T follicular helper cell (primary cell): ENCODE results near the gene ATRN.
"Not testable (repeated sequence)": the region's sequence is repeated elsewhere in the genome, so short reads cannot be mapped to it uniquely, and the experiment has no call there.

Experiments
- DNase-seq: peaks from one replicate; pipeline ENCODE4 v3.0.0-alpha.2; 2020; ENCODE audit warnings: low read depth
- total RNA-seq, 2 experiments: gene quantifications; one replicate each; lab custom pipeline; 2026; lab: John Stamatoyannopoulos, UW

Gene ATRN
- 37.7 to 38.3 reads per million in 2 experiments for total RNA-seq

DNA sequence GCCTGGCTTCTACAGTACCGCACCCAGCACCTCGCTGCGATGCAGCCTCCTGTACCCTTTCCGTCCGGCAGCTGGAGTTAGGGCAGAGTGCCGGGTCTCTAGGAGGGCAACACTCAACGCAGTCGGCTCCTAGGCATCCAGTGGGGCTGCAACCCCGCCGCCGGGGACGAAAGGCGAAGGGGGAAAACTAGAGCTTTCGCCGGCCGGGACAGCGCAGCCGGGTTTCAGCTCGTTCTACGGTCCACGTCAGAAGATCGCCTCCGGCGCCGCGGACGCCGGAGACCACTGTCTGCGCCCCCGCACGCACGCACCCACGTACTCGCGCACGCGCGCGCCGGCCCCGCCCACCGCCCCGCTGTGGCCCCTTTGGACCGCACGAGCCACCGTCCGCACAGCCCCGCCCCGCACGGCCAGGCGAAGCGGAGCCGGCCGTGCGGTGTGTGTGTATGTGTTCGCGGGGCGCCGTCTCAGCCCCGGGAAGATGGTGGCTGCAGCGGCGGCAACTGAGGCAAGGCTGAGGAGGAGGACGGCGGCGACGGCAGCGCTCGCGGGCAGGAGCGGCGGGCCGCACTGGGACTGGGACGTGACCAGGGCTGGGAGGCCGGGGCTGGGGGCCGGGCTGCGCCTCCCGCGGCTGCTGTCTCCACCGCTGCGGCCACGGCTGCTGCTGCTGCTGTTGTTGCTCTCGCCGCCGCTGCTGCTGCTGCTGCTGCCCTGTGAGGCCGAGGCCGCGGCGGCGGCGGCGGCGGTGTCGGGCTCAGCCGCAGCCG is at the start of gene ATRN:
Gene ATRN (plus strand): TSS at position 392 of the 770 bp plus-strand sequence. CDS start 90 bp downstream, at position 482.
- DNase-seq: peak; percentile 69

DNA sequence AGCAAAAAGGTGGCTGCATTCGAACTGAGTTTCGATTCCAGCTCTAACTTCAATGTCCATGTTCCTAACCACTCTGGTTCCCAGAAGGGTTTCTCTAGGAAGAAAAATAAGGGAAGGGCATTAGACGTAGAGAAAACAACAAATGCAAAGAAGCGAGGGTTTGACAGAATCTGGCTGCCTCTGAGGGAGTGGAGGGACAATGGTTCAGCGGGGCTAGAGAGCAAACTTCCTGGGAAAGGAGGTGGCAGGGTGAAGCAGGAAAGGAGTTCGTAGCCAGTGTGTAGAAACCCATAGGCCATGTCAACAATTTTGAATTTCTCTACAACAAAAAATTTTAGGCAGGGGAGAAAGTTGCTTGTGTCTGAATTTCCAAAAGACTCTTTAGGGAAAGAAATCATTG is 48.8 kb upstream of the ATRN start:
- no peak for DNase-seq

DNA sequence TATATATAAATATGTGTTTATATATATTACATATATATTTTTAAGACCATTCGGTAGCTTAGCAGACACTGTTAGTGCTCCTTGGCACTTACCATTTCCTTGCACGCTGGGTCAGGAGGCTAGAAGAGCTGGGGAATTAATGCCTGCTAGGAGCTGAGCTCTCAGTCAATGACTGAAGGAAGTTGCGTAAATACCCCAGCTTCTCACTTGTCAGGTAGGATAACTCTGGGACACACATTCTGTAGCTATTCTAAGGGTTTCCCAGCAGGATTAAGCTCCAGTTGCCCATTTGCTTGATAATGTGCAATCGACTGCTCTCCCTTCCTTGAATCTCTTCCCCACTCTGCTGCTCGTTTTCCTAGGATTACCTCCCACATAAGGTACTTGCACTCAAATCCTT is 47.7 kb upstream of the ATRN start:
- DNase-seq: no peak

DNA sequence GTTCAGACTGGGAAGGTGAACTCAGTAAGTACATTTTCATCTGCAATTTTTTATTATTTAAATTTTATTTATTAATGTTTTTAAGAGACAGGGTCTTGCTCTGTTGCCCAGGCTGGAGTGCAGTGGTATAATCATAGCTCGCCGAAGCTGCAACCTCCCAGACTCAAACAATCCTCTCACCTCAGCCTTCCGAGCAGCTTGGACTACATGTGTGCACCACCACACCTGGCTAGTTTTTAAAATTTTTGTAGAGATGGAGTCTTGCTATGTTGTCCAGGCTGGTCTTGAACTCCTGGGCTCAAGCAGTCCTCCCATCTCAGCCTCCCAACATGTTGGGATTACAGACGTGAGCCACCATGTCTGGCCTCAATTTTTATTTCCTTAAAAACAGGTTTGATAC is 44.1 kb upstream of the ATRN start:
- DNase-seq: not testable (repeated sequence)

DNA sequence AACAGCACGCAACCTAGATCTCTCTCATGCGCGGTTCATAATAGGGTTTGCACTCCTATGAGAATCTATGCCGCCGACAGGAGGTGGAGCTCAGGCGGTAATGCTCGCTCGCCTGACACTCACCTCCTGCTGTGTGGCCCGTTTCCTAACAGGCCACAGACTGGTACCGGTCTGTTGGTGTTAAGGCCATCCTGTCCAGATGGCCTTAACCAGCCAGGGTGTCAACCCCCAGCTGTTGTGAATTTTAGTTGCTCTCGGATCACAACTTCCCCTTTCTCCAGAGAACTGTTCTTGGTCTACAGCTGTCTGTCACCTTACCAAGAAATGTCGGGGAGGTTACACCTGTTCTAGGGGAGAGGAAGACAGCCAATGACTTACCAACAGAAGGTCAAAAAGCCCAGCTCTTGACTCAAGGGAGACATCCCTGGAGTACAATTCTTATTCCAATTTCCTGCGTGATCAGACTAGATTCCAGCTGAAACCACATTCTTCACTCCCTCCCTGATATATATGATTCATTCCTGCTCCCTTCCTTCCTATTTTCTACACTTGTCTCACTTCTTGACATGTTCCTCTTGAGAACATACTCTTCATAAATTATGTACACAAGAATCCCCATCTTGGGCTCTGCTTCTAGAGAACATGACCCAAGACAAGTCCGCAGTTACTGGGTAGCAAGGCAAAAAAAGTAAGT is 40.3 kb upstream of the ATRN start:
- DNase-seq: no peak

DNA sequence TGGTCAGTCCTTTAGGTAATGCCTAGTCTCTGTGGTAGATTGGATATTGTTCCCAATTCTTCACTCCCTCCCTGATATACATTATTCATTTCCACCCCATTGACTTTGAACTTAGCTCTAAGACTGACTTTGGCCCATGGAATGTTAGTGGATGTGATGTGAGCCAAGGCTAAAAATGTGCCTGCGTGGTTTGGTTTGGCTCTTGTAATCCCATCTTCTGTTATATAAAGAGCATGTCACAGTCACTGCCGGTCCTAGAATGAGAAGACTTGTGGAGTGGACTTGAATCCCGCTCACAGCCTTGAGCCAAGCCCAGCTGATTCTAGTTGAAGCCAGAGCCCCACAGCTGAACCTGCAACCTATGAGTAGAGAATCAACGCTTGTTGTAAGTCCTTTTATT is 39.7 kb upstream of the ATRN start:
- no peak for DNase-seq

DNA sequence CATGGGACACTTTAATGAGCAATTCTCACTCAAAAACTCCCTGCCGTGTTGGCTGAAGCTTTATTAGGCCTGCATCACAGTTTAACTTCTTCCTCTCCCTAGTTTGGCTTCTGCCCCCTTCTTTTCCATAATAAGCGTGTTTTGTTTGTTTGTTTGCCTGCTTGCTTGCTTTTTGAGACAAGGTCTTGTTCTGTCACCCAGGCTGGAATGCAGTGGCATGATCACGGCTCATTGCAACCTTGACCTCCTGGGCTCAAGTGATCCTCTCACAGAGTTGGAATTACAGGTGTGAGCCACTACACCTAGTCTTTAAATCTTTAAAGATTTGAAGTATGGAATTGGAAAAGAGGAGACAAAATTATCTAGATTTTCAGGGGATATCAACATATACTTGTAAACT is 38.0 kb upstream of the ATRN start:
- DNase-seq: no peak

DNA sequence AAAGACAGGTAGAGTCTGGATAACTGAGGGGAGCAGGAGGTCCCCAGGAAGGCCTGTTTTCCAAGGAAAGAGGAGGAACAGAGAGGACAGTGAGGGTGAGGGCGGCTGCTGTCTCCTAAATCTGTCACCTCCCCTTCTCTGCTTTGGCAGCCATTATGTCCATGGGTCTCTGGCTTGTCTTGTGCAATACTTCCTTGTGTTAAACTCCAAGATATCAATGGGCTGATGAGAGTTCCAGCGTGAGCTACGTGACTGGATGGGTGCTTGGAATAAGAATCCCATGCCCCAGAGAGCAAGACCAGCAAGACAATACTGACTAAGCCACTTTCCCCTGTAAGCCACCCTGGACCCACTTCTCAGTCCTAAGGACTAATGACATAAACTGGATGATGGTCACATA is 37.1 kb upstream of the ATRN start:
- DNase-seq: no peak

DNA sequence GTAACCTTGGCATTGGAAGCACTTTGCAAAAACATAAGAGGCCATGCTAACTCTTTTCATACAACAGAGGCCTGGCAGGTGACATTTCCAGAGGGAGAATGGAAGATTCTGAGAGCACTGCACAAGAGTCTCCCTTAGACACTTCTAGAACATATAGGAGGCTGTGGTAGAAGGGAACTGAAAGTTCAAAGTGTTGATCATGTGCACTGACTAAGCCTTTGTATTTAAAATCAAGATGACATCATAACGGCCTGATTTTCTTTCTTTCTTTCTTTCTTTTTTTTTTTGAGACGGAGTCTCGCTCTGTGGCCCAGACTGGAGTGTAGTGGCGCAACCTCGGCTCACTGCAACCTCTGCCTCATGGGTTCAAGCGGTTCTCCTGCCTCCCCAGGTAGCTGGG is 36.6 kb upstream of the ATRN start:
- DNase-seq: no peak

DNA sequence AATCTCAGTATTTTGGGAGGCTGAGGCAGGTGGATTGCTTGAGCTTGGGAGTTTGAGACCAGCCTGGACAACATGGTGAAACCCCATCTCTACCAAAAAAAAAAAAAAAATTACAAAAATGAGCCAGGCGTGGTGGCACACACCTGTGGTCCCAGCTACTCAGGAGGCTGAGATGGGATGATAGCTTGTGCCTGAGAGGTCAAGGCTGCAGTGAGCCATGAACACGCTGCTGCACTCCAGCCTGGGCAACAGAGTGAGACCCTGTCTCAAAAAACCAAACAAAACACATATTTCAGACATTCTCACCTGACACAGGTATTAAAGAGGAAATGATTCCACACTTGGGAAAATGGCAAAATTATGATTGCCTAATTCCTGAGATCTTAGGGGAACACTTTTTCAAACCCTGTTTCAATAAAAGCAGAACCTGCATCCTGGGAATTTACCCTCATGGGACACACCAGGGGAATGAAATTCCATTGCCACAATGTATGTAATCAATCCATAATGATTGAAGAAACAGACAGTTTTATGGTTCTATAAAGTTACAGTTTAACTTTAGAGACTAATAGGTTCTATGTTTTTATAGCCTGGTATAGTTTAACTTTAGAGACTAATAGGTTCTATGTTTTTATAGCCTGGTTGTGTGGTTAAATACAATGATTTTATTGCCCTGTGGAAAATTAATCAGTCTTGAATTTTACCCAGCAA is 33.8 kb upstream of the ATRN start:
- DNase-seq: no peak

DNA sequence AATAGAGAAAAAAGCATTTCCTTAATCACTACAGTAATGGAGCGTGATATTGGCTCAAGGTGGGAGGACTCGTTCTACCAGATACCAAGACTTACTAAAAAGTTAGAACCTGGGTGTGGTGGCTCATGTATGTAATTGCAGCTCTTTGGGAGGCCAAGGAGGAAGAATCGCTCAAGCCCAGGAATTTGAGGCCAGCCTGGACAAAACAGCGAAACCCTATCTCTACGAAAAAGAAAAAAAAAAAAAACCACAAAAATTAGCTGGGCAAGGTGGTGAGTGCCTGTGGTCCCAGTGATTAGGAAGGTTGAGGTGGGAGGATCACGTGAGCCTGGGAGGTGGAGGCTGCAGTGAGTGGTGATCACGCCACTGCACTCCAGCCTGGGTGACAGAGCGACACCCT is 24.0 kb upstream of the ATRN start:
- no peak for DNase-seq

DNA sequence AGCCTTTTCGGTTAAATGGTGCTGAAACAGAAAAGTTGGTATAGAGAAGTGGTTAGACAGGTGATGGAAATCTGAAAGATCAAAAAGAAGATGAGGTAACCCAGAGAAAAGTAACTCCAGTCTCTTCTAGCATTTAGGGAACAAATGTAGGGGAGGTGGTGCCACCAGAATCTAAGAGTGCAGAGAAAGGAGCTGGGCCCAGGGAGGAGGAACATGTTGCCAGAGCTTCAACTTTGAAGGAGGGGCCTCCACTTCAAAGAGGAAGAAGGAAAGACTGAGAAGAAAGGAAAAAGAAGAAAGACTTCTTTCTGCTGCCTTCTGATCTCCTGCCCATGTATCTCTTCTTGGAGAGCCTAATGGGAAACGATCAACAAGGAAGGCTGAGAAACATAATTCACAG is 23.5 kb upstream of the ATRN start:
- DNase-seq: no peak

DNA sequence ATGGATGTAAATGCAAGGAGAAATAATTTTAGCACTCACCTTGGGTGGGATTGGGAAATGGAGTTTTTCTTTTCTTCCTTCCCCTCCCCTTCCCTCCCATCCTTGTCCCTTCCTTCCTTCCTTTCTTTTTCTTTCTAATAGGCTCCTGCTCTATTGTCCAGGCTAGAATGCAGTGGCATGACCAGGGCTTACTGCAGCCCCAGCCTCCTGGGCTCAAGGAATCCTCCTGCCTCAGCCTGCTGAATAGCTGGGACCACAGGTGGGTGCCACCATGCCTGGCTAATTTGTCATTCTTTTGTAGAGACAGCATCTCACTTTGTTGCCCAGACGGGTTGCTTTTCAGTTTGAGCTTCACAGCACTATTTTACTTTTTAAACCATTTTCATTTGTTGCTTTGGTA is 21.5 kb upstream of the ATRN start:
- DNase-seq: no peak

DNA sequence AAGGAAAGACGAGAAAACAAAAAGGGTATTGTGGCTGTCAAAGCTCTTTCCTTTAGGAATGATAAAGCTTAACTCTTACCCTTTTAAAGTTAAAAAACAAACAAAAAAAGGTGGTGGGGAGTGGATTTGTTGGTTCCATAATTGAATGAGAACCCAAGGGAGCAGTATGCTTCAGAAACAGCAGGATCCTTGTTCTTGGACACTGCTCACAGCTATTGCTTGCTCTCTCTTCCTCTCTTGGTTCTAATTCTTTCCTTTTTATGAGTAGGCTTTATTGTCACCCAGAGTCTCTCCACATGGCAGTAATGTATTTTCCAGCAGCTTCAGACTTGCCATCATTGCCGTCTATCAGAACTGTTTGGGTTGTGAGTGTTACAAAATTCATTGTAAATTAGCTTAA is 18.7 kb upstream of the ATRN start:
- no peak for DNase-seq

DNA sequence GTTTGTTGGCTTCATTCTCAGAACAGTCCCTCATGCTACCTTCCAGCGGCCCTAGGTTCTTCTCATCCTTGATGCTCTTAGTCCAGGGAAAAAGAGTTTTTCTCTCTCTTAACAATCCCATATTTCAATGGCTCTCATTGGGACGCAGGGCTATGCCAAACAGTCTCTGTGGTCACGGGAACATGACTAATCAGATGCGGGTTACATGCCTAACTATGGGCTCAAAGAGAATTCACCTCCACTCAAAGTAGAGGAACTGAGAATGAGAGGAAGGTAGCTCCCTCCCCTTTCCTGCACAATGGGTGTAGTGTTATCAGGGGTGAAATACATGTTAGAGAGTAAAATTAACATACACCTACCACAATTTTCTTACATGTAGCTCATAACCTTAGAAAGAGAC is 18.1 kb upstream of the ATRN start:
- DNase-seq: no peak

DNA sequence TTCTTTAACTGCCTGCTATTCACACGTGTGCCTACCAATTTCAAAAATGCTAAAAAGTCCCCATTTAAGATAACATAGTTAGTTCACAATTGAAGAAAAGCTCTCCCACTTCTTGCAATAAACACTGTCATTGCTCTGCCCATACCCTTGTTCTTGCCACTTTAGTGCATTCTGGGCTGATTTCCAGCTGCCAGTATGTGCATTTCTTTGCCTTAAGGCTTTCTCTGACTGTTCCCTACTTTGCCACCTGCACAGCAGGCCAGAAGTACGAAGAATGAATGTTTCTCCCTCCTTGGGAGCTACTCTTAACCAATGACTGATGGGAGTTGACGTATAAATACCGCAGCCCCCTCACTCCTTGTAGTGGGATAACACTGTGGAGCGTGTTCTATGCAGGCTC is 16.0 kb upstream of the ATRN start:
- no peak for DNase-seq

DNA sequence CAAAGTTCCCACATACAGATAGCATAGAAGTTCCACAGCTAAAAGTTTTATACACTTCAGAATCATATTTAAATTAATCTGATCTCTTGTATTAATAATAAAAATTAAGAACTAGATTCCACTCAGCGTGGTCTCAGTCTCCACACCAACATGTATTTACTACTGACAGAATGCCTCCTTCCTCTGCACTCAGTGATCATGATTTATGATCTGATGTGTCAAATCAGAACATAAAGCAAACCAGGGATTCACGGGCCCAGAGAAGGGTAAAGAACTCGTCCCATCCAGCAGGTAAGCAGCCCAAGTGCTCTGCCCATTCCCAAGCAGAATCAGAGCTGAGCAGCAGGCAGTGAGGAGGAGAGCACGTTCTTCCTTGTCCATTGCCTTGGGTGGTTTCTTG is 14.2 kb upstream of the ATRN start:
- DNase-seq: no peak

DNA sequence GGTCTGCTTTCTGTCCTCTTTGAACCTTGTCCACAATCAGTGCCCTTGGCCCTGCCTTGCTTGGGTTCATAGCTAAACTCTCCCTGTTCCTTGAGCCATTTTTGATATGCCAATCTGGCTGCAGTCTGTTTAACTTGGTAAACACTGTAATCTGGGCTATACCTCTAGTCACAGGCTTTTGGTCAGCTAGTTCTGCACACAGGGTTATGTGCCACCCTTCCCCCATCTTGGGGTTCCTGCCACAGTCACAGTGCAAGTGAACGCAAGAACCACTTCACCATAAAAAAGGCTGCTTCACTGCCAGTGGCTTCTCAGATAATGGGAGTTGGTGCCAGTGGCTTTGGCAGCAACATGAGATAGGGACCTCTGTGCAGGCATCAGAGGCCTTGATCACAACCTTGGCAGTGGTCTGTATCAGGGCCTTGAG is 10.9 kb upstream of the ATRN start:
- DNase-seq: no peak

DNA sequence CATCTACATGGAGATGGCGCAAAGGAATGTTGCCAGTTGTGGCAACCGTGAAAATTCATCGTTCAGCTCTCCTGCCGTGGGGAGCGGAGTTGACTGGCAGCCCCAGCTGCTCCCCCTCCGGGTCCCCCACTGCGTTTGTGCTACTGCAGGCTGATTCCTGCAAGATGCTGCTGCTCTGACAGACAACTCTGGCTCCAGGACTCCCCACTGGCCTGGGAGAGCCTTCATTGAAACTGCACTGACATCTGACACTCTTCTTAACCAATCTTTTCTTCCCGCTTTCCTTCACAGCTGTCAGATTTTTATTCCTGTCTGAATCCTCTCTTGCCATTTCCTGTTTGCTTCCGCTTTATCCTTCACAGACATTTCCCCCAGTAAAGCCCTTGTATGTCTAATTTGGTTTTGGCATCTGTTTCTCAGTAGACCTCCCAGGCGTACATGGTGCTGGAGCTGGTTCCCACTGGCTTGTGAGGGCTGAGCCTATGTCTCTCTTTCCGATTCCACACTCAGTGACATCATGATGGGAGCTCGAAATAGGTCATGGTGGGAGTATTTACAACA is 9.5 kb upstream of the ATRN start:
- DNase-seq: no peak

DNA sequence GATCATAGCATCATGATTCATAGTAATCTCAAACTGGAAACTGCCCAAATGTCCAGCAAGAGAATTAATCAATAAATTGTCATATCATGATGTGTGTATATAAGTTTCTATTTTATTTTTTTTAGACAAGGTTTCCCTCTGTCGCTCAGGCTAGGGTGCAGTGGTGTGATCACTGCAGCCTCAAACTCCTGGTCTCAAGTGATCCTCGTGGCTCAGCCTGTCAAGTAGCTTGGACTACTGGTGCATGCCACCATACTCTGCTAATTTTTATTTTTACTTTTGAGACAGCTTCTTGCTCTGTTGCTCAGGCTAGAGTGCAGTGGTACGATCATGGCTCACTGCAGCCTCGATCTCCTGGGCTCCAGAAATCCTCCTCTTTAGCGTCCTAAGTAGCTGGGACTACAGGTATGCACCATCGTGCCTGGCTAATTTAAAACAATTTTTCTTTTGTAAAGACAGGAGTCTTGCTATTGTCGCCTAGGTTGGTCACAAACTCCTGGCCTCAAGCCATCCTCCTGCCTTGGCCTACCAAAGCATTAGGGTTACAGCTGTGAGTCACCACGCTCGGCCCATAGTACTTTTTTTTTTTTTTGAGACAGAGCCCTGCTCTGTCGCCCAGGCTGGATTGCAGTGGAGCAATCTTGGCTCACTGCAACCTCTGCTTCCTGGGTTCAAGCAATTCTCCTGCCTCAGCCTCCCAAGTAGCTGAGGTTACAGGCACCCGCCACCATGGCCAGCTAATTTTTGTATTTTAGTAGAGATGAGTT is 8.7 kb upstream of the ATRN start:
- DNase-seq: no peak

DNA sequence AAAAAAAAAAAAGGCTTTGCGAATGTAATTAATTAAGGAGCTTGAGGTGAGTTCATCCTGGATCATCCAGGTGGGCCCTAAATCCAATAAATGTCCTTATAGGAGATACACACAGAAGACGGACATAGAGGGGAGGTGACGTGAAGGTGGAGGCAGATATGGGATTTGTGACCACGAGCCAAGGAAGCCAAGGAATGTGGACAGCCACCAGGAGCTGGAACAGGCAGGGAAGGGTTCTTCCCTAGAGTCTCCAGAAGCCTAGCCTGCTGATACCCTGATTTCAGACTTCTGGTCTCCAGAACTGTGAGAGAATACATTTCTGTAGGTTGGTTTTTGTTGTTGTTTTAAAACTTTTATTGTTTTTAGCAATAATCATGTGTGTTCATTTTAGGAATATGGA is 6.7 kb upstream of the ATRN start:
- DNase-seq: no peak

DNA sequence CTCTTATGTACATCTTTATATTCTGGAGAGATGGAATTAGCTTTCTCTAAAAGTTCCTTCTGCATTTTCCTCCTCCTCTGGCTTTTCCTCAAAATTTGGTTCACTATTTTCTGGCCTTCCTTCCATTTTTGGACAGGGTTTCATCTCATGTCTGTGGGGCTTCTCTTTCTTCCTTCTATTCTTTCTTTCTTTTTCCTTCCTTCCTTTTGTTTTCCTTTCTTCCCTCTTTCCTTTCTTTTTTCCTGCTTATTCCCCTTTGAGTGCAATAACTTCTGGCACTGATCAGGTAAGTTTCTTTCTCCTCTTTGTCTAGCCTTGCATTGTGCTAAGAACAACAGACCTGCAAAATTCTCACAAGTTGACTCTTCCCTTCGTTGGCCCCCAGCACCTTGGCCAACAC is 5.5 kb upstream of the ATRN start:
- no peak for DNase-seq
